Measurements from ENCODE around the gene ZEB2.

DNA sequence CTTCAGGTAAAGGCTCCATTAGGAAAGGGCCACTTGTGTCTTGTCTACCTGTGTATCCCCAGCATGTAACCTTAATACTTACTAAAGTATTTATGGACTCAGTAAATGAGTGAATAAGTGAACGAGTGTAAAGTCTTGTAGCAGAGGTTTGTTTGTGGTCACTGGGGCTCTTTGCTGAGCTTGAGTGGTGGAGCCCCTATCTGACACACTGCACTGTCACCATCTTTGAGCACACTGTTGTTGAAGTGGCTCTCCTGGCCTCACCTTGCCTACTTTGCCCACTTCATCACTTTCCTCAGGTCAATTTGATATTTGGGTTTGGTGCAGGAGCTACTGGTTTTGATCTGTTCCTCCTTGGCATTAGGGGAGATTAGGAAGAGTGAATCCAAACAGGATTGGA, 39.3 kb upstream of the ZEB2 start:
- TF ChIP-seq, protein P1, sequence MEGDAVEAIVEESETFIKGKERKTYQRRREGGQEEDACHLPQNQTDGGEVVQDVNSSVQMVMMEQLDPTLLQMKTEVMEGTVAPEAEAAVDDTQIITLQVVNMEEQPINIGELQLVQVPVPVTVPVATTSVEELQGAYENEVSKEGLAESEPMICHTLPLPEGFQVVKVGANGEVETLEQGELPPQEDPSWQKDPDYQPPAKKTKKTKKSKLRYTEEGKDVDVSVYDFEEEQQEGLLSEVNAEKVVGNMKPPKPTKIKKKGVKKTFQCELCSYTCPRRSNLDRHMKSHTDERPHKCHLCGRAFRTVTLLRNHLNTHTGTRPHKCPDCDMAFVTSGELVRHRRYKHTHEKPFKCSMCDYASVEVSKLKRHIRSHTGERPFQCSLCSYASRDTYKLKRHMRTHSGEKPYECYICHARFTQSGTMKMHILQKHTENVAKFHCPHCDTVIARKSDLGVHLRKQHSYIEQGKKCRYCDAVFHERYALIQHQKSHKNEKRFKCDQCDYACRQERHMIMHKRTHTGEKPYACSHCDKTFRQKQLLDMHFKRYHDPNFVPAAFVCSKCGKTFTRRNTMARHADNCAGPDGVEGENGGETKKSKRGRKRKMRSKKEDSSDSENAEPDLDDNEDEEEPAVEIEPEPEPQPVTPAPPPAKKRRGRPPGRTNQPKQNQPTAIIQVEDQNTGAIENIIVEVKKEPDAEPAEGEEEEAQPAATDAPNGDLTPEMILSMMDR (IDR thresholded peaks at IDR 0.05) = no peak
- TF ChIP-seq POLR2A (IDR thresholded peaks at IDR 0.05) = no peak
